Coronary artery (tissue), 2 donors: ENCODE measurements around the gene FAM9B.
"Not testable (repeated sequence)": the region's sequence is repeated elsewhere in the genome, so short reads cannot be mapped to it uniquely, and the experiment has no call there.

Source experiments
- DNase-seq: peaks from one replicate; pipeline ENCODE4 v3.0.0-alpha.2; 2017; ENCODE audit warnings: low spot score
- H3K27ac ChIP-seq, 2 donors: fragments of 200-600 bp; sonication (generic); one replicate each; pipeline ENCODE4 v1.5.1; 2016 to 2019
- H3K4me3 ChIP-seq: fragments of 200-600 bp; sonication (generic); 2 replicates; pipeline ENCODE4 v1.5.1; 2016; ENCODE audit warnings: mild to moderate bottlenecking, moderate library complexity
- CTCF ChIP-seq: fragments of 200-600 bp; sonication (generic); IDR thresholded peaks from one replicate; pipeline ENCODE4 v1.5.1; 2019; ENCODE audit warnings: antibody characterized with exemption

FAM9B gene

GRCh38 chrX:9033586-9033985 lies 341 bp downstream of the FAM9B start:
- no peak for TF ChIP-seq CTCF
- H3K4me3 ChIP-seq: no peak overlapping the region
- DNase-seq: no peak

GRCh38 chrX:9033179-9033578 lies 748 bp downstream of the FAM9B start:
- H3K4me3 ChIP-seq: no peak overlapping the region
- TF ChIP-seq CTCF: no peak
- no peak for DNase-seq
- no peak overlapping the region for H3K27ac ChIP-seq

More at GRCh38 chrX:9033586-9033985, 341 bp downstream of the FAM9B start:
- H3K27ac ChIP-seq: no peak overlapping the region

GRCh38 chrX:9023293-9023692 lies 10.6 kb downstream of the FAM9B start:
- no peak for DNase-seq
- no peak for TF ChIP-seq CTCF
- Histone ChIP-seq H3K27ac (no peak overlapping the region), H3K4me3 (no peak overlapping the region)

- no peak overlapping the region for H3K4me3 ChIP-seq
- DNase-seq: no peak
- no peak for TF ChIP-seq CTCF
- H3K27ac ChIP-seq: no peak overlapping the region
These were observed 14.8 kb downstream of the FAM9B start for GRCh38 chrX:9019151-9019550.

GRCh38 chrX:9018332-9018731 lies 15.6 kb downstream of the FAM9B start:
- H3K4me3 ChIP-seq, DNase-seq, H3K27ac ChIP-seq: not testable (repeated sequence)

- Histone ChIP-seq H3K27ac (no peak overlapping the region), H3K4me3 (no peak overlapping the region)
- no peak for DNase-seq
- TF ChIP-seq CTCF: no peak
These were observed 30.9 kb downstream of the FAM9B start for GRCh38 chrX:9003041-9003440.

- no peak for DNase-seq
- TF ChIP-seq CTCF: no peak
- no peak overlapping the region for H3K27ac ChIP-seq
- no peak overlapping the region for H3K4me3 ChIP-seq
These were observed 45.5 kb downstream of the FAM9B start for GRCh38 chrX:8988446-8988845.

GRCh38 chrX:8987672-8988250 lies 46.2 kb downstream of the FAM9B start:
- DNase-seq: no peak
- TF ChIP-seq CTCF: no peak
- no peak overlapping the region for H3K4me3 ChIP-seq
- no peak overlapping the region for H3K27ac ChIP-seq
